NCI-H128 (cell line): ENCODE measurements around the gene PCCA.
"Not testable (repeated sequence)": the region's sequence is repeated elsewhere in the genome, so short reads cannot be mapped to it uniquely, and the experiment has no call there.

Source experiments
- DNase-seq: peaks from one replicate; lab custom pipeline; 2025; ENCODE audit not compliant: unreplicated experiment; lab: John Stamatoyannopoulos, UW

PCCA gene

GRCh38 chr13:100300243-100300642, 211.3 kb downstream of the PCCA start:
- DNase-seq = no peak

GRCh38 chr13:100300708-100301107, 211.8 kb downstream of the PCCA start:
- DNase-seq = no peak

GRCh38 chr13:100301418-100301817, 212.5 kb downstream of the PCCA start:
- peak; percentile 11 for DNase-seq

GRCh38 chr13:100302391-100302790, 213.5 kb downstream of the PCCA start:
- DNase-seq = no peak

- no peak for DNase-seq
Observed at GRCh38 chr13:100304229-100304628, 215.3 kb downstream of the PCCA start.

- no peak for DNase-seq
Observed at GRCh38 chr13:100305398-100305797, 216.5 kb downstream of the PCCA start.

- DNase-seq = no peak
Observed at GRCh38 chr13:100306030-100306429, 217.1 kb downstream of the PCCA start.

GRCh38 chr13:100306434-100306999, 217.6 kb downstream of the PCCA start:
- DNase-seq = no peak

GRCh38 chr13:100314132-100314910, 225.4 kb downstream of the PCCA start:
- DNase-seq = no peak

GRCh38 chr13:100315522-100315921, 226.6 kb downstream of the PCCA start:
- no peak for DNase-seq

GRCh38 chr13:100318473-100318872, 229.6 kb downstream of the PCCA start:
- not testable (repeated sequence) for DNase-seq

GRCh38 chr13:100323937-100324336, 235.0 kb downstream of the PCCA start:
- DNase-seq = no peak

- DNase-seq = no peak
Observed at GRCh38 chr13:100330662-100331061, 241.8 kb downstream of the PCCA start.

- DNase-seq = no peak
Observed at GRCh38 chr13:100333141-100333540, 244.2 kb downstream of the PCCA start.

GRCh38 chr13:100334214-100334613, 245.3 kb downstream of the PCCA start:
- DNase-seq = no peak

GRCh38 chr13:100336795-100337516, 248.1 kb downstream of the PCCA start:
- DNase-seq = no peak

GRCh38 chr13:100338275-100338674, 249.4 kb downstream of the PCCA start:
- no peak for DNase-seq

GRCh38 chr13:100339411-100339940, 250.6 kb downstream of the PCCA start:
- DNase-seq = no peak

- DNase-seq = no peak
Observed at GRCh38 chr13:100340865-100341264, 252.0 kb downstream of the PCCA start.

GRCh38 chr13:100341327-100341726, 252.4 kb downstream of the PCCA start:
- no peak for DNase-seq

- no peak for DNase-seq
Observed at GRCh38 chr13:100344544-100344943, 255.7 kb downstream of the PCCA start.

GRCh38 chr13:100347968-100348367, 259.1 kb downstream of the PCCA start:
- no peak for DNase-seq
